Measurements from ENCODE around the gene HS3ST4.

Gene HS3ST4

GRCh38 chr16:25691519-25692091 lies at the start of gene HS3ST4:
TSS of gene HS3ST4 (plus strand) at chr16:25691959.
- no peak for DNase-seq (ENCODE audit: low read depth in 2 of 2)

GRCh38 chr16:25643633-25644032 lies 48.1 kb upstream of the HS3ST4 start:
- DNase-seq (ENCODE audit: low read depth in 2 of 2), result no peak

- no peak for DNase-seq (ENCODE audit: low read depth in 2 of 2)
Measured at GRCh38 chr16:25656639-25657038, 35.1 kb upstream of the HS3ST4 start.

DNA sequence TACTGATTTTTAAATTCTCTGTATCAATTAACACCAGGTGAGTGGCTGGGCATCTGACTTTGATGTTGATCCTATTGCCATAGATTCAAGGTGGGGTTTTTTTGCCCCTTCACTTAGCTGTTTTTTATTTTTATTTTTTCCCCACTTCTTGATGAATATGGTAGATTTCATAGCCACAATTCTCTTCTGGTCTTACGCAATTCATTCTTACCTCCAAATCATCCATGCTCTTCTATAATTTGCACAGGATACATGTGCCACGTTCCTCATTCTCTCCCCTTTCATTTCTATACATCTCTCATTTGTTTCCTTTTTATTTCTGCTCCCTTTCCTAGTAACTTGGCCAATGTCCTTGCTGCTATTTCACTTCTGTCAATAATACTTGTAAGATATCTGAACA lies 14.9 kb upstream of the HS3ST4 start:
- no peak for DNase-seq (ENCODE audit: low read depth in 2 of 2)

GRCh38 chr16:25679511-25679910 lies 12.2 kb upstream of the HS3ST4 start:
- no peak for DNase-seq (ENCODE audit: low read depth in 2 of 2)

DNA sequence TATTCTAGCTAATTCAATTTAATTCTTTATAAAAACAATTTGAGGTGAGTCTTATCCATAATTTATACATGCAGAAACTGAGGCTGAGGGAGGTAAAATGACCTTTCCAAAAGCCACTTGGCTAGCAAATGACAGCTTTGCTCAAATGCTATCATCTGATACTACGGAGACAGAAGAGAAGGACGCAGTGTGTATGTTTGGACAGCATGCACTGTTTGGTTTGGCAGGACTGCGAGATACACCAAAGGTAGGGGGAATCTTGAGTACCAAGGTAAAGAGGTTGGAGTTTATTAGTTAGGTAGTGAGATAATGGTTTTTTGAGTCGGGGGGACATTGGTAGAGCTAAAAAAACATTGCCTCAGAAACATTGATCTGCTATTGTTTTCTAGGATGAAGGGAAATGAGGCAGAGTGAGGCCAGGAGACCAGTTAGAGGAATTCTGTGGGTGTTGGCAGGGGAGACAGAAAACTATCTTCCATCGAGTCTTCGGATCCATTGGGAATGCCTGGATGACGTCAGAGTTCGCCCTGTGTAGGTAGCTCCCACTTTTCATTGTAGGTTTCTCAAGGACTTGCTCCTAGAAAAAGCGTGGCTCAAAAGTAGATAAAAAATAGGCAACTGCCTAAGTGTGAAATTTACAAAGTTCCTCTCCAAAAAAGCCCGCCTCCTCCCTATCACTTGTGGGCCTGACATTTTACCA lies 2.5 kb upstream of the HS3ST4 start:
- DNase-seq (ENCODE audit: low read depth in 2 of 2), result no peak

- DNase-seq (ENCODE audit: low read depth in 2 of 2), result no peak
Measured at GRCh38 chr16:25690552-25691143, 1.1 kb upstream of the HS3ST4 start.

- no peak for DNase-seq (ENCODE audit: low read depth in 2 of 2)
Measured at GRCh38 chr16:25692351-25692741, 587 bp downstream of the HS3ST4 start.

DNA sequence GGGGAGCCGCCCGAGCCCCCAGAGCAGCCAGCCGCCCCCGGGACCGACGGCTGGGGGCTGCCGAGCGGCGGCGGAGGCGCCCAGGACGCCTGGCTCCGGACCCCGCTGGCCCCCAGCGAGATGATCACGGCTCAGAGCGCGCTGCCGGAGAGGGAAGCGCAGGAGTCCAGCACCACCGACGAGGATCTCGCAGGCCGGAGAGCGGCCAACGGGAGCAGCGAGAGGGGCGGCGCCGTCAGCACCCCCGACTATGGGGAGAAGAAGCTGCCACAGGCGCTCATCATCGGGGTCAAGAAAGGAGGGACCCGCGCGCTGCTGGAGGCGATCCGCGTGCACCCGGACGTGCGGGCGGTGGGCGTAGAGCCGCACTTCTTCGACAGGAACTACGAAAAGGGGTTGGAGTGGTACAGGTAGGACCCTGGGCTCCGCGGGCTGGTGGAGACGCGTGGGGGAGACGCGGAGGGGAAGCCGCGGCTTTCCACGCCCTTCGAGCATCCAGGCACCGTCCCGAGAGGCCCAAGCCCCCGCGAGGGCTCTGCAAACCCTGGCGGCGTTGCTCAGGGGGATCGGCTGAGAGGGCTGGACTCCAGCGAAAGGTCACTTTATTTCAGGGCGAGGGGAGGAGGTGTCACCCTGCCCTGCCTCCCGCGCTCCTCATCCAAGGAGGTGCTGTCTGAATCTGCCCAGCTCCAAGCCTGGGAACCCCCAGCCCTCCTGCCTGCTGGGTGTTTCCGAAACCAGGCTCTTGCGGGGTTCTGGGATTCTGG lies 1.2 kb downstream of the HS3ST4 start:
- DNase-seq (ENCODE audit: low read depth in 2 of 2), result no peak

DNA sequence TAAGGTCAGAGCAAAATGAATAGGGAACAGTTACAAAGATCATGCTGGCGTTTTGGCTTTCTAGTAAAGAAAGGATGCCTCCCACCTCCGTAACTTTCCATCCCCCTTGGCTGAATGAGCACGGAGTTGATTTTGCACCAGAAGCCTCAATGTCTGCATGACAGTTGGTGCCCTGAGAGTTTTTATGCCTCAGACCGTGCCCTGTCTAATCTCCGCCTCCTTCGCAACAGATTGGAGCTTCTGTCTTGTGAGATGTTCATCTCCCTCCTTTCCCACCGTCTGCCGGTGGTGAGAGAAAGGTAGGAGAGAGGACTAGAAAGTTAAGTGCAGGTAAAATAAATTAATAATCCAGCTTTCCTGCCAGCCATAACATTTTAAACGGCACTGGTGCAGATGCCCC lies 1.9 kb downstream of the HS3ST4 start:
- DNase-seq (ENCODE audit: low read depth in 2 of 2), result no peak

- no peak for DNase-seq (ENCODE audit: low read depth in 2 of 2)
Measured at GRCh38 chr16:25699069-25699468, 7.3 kb downstream of the HS3ST4 start.

DNA sequence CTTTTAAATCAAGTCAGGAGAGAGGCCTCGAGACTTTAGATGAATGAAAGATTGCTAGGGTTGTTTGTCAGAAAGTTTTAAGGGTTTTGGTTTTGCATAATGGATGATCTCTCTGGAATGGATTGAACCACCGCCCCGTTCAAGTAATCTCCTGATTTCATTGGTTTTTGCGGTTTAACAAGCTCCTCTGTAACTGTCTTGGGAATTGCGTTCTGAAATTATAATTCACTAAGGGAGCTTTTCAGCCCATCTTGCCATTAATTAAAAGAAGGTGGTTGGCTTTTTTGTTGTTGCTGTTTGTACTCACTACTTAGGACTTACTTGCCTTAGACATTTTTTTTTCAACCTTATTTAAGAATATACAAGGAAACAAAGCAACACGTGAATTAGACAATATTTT lies 8.8 kb downstream of the HS3ST4 start:
- DNase-seq (ENCODE audit: low read depth in 2 of 2), result no peak

GRCh38 chr16:25707553-25707952 lies 15.8 kb downstream of the HS3ST4 start:
- no peak for DNase-seq (ENCODE audit: low read depth in 2 of 2)

DNA sequence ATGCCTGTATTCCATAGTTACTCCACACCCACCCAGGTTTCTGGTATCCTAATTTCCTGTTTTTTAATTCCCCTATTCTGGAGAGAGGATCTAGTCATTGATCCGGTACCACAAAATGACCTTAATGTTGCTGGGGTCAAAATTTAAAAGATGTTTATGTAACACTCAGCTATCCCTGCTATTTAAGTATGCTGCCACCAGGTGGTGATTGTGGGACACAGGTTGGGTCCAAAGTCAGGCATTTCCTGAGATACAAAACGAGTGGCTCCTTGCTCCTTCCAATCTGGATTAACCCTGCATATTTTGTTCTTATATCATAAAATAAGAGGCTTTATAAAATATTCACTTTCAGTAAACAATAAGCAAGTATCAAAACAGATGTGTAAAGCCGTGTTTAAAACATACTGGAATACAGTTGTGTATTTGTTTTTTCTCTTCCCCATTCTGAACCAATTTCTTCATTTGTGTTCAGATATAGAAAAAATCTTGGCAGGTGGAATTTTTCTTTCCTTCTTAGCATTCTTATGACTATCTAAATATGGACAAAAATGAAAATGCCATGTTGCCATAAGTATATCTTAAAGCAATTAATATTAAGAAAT lies 16.3 kb downstream of the HS3ST4 start:
- no peak for DNase-seq (ENCODE audit: low read depth in 2 of 2)

- DNase-seq (ENCODE audit: low read depth in 2 of 2), result no peak
Measured at GRCh38 chr16:25709213-25709612, 17.5 kb downstream of the HS3ST4 start.

DNA sequence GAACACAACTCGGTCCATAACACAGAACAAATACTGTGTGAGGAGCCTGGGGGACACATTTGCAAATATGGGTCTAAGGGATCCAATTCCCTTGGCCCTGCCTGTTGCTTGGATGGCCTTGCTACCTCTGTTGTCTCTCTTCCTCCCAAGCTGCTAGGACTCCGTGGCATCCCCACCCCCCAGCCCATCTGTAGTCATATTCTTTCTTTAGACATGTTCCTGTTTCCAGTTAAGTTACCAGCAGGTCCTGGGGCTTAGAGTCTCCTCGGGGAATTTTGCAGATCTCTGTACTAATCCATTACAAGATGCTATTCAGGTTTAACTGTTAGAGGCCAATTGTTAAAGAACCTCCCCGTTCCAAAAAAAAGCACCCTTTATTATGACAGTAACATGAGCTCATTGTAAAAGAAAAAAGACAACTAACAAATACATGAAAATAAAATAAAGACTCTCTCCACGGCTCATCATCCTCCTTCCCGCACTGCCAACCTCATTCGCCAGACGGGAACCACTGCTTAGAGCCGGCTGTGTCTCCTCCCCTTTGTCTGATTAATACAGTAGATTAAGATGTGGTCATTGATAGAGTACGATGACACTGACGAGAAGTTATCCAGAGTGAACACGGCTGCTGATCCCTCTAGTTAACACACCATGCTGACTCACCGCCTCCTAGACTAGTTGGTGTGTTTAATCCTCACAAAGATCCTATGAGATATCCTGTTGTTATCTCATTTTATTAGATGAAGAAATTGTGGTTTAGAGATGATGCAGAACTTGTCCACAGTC lies 22.2 kb downstream of the HS3ST4 start:
- DNase-seq (ENCODE audit: low read depth in 2 of 2), result no peak

DNA sequence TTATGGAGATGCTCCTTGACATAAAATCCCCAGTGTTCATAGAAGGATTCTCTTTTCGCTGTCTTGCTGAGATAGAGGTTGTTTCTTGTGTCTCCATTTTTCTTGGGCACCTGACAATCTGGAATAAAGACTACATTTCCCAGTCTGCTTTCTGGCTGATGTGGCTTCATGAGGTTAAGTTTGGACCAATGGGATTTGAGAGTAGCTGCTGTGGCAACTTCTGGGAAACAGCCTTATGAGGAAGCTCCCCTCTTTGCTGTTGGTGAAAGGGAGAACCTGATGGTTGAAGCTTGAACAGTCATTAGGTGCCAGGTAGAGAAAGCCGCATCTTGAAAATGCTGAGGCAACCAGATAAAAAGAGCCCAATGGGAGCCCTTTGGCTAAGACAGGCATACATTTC lies 24.4 kb downstream of the HS3ST4 start:
- DNase-seq (ENCODE audit: low read depth in 2 of 2), result no peak

DNA sequence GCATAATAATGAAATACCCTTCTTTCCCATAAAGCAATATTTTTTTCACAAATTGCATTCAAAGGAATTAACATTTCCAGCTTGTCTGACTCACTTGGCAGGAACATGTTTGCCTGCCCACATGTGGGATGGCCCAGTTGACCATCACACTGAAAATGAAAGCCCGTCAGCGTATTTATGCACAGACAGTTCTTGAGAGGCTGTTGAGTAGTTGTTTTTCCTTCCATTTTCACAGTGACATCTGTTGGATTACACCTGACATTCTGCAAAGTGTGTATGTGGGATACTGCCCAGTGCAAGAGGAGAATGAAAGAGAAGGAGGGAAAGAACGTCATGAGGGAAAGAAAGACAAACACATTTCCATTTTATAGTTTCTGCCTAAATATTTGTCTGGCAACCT lies 29.7 kb downstream of the HS3ST4 start:
- no peak for DNase-seq (ENCODE audit: low read depth in 2 of 2)

- DNase-seq (ENCODE audit: low read depth in 2 of 2), result no peak
Measured at GRCh38 chr16:25726430-25727098, 34.8 kb downstream of the HS3ST4 start.

GRCh38 chr16:25729188-25729915 lies 37.6 kb downstream of the HS3ST4 start:
- no peak for DNase-seq (ENCODE audit: low read depth in 2 of 2)

All from stimulated activated CD8-positive, alpha-beta memory T cell treated with anti-CD3 and anti-CD28 coated beads, Interleukin-7, amount 100 ng/mL, for 1 hour (primary cell).